Astrocyte (in vitro differentiated cells and primary cell): ENCODE results near the gene MYEOV. TPM values are rescaled to one million over a fixed set of nuclear protein-coding genes. Genes with fewer than 3 reads are reported as not detected.
A peak's percentile ranks its signal among the peaks of the same experiment; 100 is the strongest.

Source experiments
- DNase-seq: peaks from one replicate; pipeline ENCODE4 v3.0.0-alpha.2; 2010; ENCODE audit warnings: low read depth
- FAIRE-seq: peaks from 2 replicates; lab custom pipeline; 2011; peaks lifted over from hg19 to GRCh38; lab: Jason Lieb, UNC
- H2AFZ ChIP-seq: 2 replicates; pipeline ENCODE4 v1.6.0; 2012; ENCODE audit warnings: low read depth, low read length, inconsistent platforms
- H3K27ac ChIP-seq: 2 replicates; pipeline ENCODE4 v1.5.1; 2011; ENCODE audit warnings: low read depth, low read length, inconsistent platforms
- H3K27me3 ChIP-seq: 2 replicates; pipeline ENCODE4 v1.6.0; 2011; ENCODE audit warnings: low read length, inconsistent platforms; ENCODE audit not compliant: insufficient read depth
- H3K36me3 ChIP-seq: 2 replicates; pipeline ENCODE4 v1.5.1; 2011; ENCODE audit warnings: low read length, inconsistent platforms; ENCODE audit not compliant: insufficient read depth
- H3K4me1 ChIP-seq: 2 replicates; pipeline ENCODE4 v1.5.1; 2011; ENCODE audit warnings: low read length, inconsistent platforms; ENCODE audit not compliant: insufficient read depth
- H3K4me2 ChIP-seq: 2 replicates; pipeline ENCODE4 v1.6.0; 2012; ENCODE audit warnings: low read length, inconsistent platforms
- H3K4me3 ChIP-seq: 2 replicates; pipeline ENCODE4 v1.5.1; 2011; ENCODE audit warnings: low read depth, mild to moderate bottlenecking, low read length, inconsistent platforms; ENCODE audit not compliant: insufficient read depth
- H3K79me2 ChIP-seq: 2 replicates; pipeline ENCODE4 v1.6.0; 2012; ENCODE audit warnings: mild to moderate bottlenecking, low read length, inconsistent platforms; ENCODE audit not compliant: insufficient read depth
- H3K9ac ChIP-seq: 2 replicates; pipeline ENCODE4 v1.6.0; 2012; ENCODE audit warnings: mild to moderate bottlenecking, low read length, inconsistent platforms
- H3K9me3 ChIP-seq: 2 replicates; pipeline ENCODE4 v1.5.1; 2012; ENCODE audit warnings: low read depth, mild to moderate bottlenecking, low read length, inconsistent platforms; ENCODE audit not compliant: insufficient read depth
- H4K20me1 ChIP-seq: 2 replicates; pipeline ENCODE4 v1.6.0; 2012; ENCODE audit warnings: low read length, inconsistent platforms; ENCODE audit not compliant: insufficient read depth
- H3K27ac Mint-ChIP-seq: one replicate; pipeline ENCODE4 v1.8.0; 2021; ENCODE audit warnings: mild to moderate bottlenecking, mixed read lengths; ENCODE audit not compliant: unreplicated experiment
- H3K27me3 Mint-ChIP-seq: one replicate; pipeline ENCODE4 v1.8.0; 2021; ENCODE audit warnings: low read depth, mixed read lengths; ENCODE audit not compliant: unreplicated experiment
- H3K36me3 Mint-ChIP-seq: one replicate; pipeline ENCODE4 v1.8.0; 2021; ENCODE audit warnings: low read depth, mixed read lengths; ENCODE audit not compliant: unreplicated experiment
- H3K4me1 Mint-ChIP-seq: one replicate; pipeline ENCODE4 v1.8.0; 2021; ENCODE audit warnings: low read depth, mixed read lengths; ENCODE audit not compliant: unreplicated experiment
- H3K4me3 Mint-ChIP-seq: one replicate; pipeline ENCODE4 v1.8.0; 2021; ENCODE audit warnings: mild to moderate bottlenecking, moderate library complexity, mixed read lengths; ENCODE audit not compliant: unreplicated experiment
- H3K9me3 Mint-ChIP-seq: one replicate; pipeline ENCODE4 v1.8.0; 2021; ENCODE audit warnings: mild to moderate bottlenecking, mixed read lengths; ENCODE audit not compliant: unreplicated experiment
- CTCF ChIP-seq: IDR thresholded peaks from 2 replicates; pipeline ENCODE4 v1.5.1; 2011; ENCODE audit warnings: low read depth, mild to moderate bottlenecking, inconsistent platforms, low read length, moderate library complexity; ENCODE audit not compliant: insufficient read depth
- EZH2 ChIP-seq: IDR thresholded peaks from 2 replicates; pipeline ENCODE4 v1.6.1; 2012; ENCODE audit warnings: mild to moderate bottlenecking, low read length, inconsistent platforms; ENCODE audit not compliant: insufficient read depth
- total RNA-seq: library from RNA; stranded (reverse); gene quantifications from 2 replicates; pipeline ENCODE4 v1.2.1, GENCODE V29; 2021

MYEOV gene
- total RNA-seq, 1 donor from 2014 or later, result not detected

- Mint-ChIP-seq H3K4me3 (no peak overlapping the region), H3K4me1 (peaks cover 3% of the 10 kb centered on the region), H3K36me3 (no peaks in the 10 kb centered on the region), H3K9me3 (peaks cover 6% of the 10 kb centered on the region), H3K27me3 (peaks cover 9% of the 10 kb centered on the region), H3K27ac (no peak overlapping the region)
- TF ChIP-seq EZH2 (no peak), CTCF (no peak)
- no peaks in the 10 kb centered on the region for H3K36me3 ChIP-seq
- no peaks in the 10 kb centered on the region for H4K20me1 ChIP-seq
- DNase-seq (peak; percentile 56), FAIRE-seq (peak; percentile 94)
- peak overlapping the region; percentile 56 for H3K9ac ChIP-seq
- no peak overlapping the region for H2AFZ ChIP-seq
- no peaks in the 10 kb centered on the region for H3K9me3 ChIP-seq
- peak overlapping the region; percentile 60 for H3K4me2 ChIP-seq
- no peaks in the 10 kb centered on the region for H3K27me3 ChIP-seq
- peak overlapping the region; percentile 73 for H3K27ac ChIP-seq
- H3K79me2 ChIP-seq, result peaks cover 3% of the 10 kb centered on the region
- peaks cover 38% of the 10 kb centered on the region for H3K4me1 ChIP-seq
- no peak overlapping the region for H3K4me3 ChIP-seq
Measured at GRCh38 chr11:69317401-69318092, 23.6 kb downstream of the MYEOV start.

GRCh38 chr11:69318093-69318420 lies 24.1 kb downstream of the MYEOV start:
- Histone ChIP-seq H2AFZ (no peak overlapping the region), H3K36me3 (no peaks in the 10 kb centered on the region), H3K9ac (peak overlapping the region; percentile 56), H3K4me3 (no peak overlapping the region), H3K4me2 (peak overlapping the region; percentile 60), H3K79me2 (peaks cover 8% of the 10 kb centered on the region), H3K4me1 (peaks cover 42% of the 10 kb centered on the region), H4K20me1 (no peaks in the 10 kb centered on the region), H3K27ac (peak overlapping the region; percentile 73), H3K27me3 (no peaks in the 10 kb centered on the region), H3K9me3 (no peaks in the 10 kb centered on the region)
- TF ChIP-seq CTCF (no peak), EZH2 (no peak)
- H3K4me1 Mint-ChIP-seq, result peaks cover 3% of the 10 kb centered on the region
- H3K4me3 Mint-ChIP-seq, result no peak overlapping the region
- no peaks in the 10 kb centered on the region for H3K36me3 Mint-ChIP-seq
- H3K9me3 Mint-ChIP-seq, result peaks cover 6% of the 10 kb centered on the region
- H3K27me3 Mint-ChIP-seq, result peaks cover 9% of the 10 kb centered on the region
- DNase-seq, result no peak
- H3K27ac Mint-ChIP-seq, result no peak overlapping the region
- FAIRE-seq, result no peak
